GM12878 (cell line): ENCODE measurements around the gene NPR2. TPM values are rescaled to one million over a fixed set of nuclear protein-coding genes. Genes with fewer than 3 reads are reported as not detected.

ENCODE experiments used
- ATAC-seq: fragments of 200-7000 bp; cut with Tn5 transposase; 3 replicates; pipeline ENCODE4 v1.9.1; 2020; ENCODE audit warnings: mild to moderate bottlenecking, moderate library complexity
- BruUV-seq: library from RNA; stranded (reverse); fragments of 400-500 nt; replicated peaks from 2 replicates; lab custom pipeline; 2021; lab: Mats Ljungman, UMichigan
- CTCF ChIA-PET: fragments of 300-600 bp; sonication (Branson Sonifier 250); formaldehyde crosslinking; extraction: SDS; loops from one replicate; lab custom pipeline; 2021; ENCODE audit warnings: inconsistent platforms; lab: Yijun Ruan, JAX
- POLR2A ChIA-PET: fragments of 350-600 bp; formaldehyde crosslinking; extraction: SDS; loops from one replicate; lab custom pipeline; 2021; ENCODE audit warnings: inconsistent platforms; lab: Charles Lee
- RAD21 ChIA-PET: fragments of 300-600 bp; sonication (Branson Sonifier 250); formaldehyde crosslinking; loops from one replicate; lab custom pipeline; 2023; ENCODE audit warnings: antibody characterized with exemption; ENCODE audit not compliant: unreplicated experiment; lab: Charles Lee
- SMC1A ChIA-PET: fragments of 300-600 bp; sonication (Branson Sonifier 250); formaldehyde crosslinking; loops from one replicate; lab custom pipeline; 2023; ENCODE audit not compliant: unreplicated experiment, uncharacterized antibody; lab: Charles Lee
- DNase-seq: peaks from one replicate; pipeline ENCODE4 v3.0.0-alpha.2; 2011; ENCODE audit warnings: low read depth, low spot score
- FAIRE-seq: peaks from 3 replicates; lab custom pipeline; 2011; peaks lifted over from hg19 to GRCh38; lab: Jason Lieb, UNC
- H2AFZ ChIP-seq: 2 replicates; pipeline ENCODE4 v1.6.0; 2011; ENCODE audit warnings: low read depth, low read length, control low read depth; ENCODE audit not compliant: control insufficient read depth
- H3K27ac ChIP-seq: 2 replicates; pipeline ENCODE4 v1.5.1; 2011; ENCODE audit warnings: control low read depth; ENCODE audit not compliant: control insufficient read depth, insufficient read depth
- H3K27me3 ChIP-seq, 2 experiments: replicated peaks in 1 of 2; 2 replicates each; pipeline versions ENCODE4 v1.6.0 to v1.6.1; 2011; ENCODE audit warnings: low read length in 1 of 2; ENCODE audit not compliant: control insufficient read depth in 2 of 2, insufficient read depth in 2 of 2
- H3K36me3 ChIP-seq, 2 experiments: 2 replicates each; pipeline ENCODE4 v1.5.1; 2011; ENCODE audit warnings: low read length in 1 of 2; ENCODE audit not compliant: control insufficient read depth in 2 of 2, insufficient read depth in 2 of 2
- H3K4me1 ChIP-seq: 2 replicates; pipeline ENCODE4 v1.6.1; 2011; ENCODE audit warnings: mild to moderate bottlenecking, low read length, moderate library complexity, mixed read lengths; ENCODE audit not compliant: control insufficient read depth, insufficient read depth
- H3K4me2 ChIP-seq: 2 replicates; pipeline ENCODE4 v1.6.0; 2011; ENCODE audit warnings: control low read depth; ENCODE audit not compliant: control insufficient read depth, insufficient read depth
- H3K4me3 ChIP-seq: fragments of 200-600 bp; sonication (generic); 2 replicates; pipeline ENCODE4 v1.5.1; 2016
- H3K79me2 ChIP-seq: 2 replicates; pipeline ENCODE4 v1.6.0; 2011; ENCODE audit warnings: low read length; ENCODE audit not compliant: control insufficient read depth, insufficient read depth
- H3K9ac ChIP-seq: 2 replicates; pipeline ENCODE4 v1.8.0; 2011; ENCODE audit warnings: low read length, control low read depth, mixed read lengths; ENCODE audit not compliant: control insufficient read depth, insufficient read depth
- H3K9me3 ChIP-seq: replicated peaks from 3 replicates; pipeline ENCODE4 v1.5.1; 2011; ENCODE audit warnings: mild to moderate bottlenecking, low read length; ENCODE audit not compliant: control insufficient read depth, insufficient read depth
- H4K20me1 ChIP-seq: 2 replicates; pipeline ENCODE4 v1.6.0; 2011; ENCODE audit not compliant: control insufficient read depth, insufficient read depth
- ASH2L ChIP-seq: fragments of 300-600, 200-600 bp; sonication (generic); IDR thresholded peaks from 2 replicates; pipeline ENCODE4 v1.6.1; 2017; ENCODE audit warnings: low read depth, mild to moderate bottlenecking, borderline replicate concordance
- EED ChIP-seq: sonication (generic); IDR thresholded peaks from 2 replicates; pipeline ENCODE4 v1.6.1; 2016; ENCODE audit warnings: antibody characterized with exemption, low read depth
- MTA3 ChIP-seq: IDR thresholded peaks from 2 replicates; pipeline ENCODE4 v1.6.1; 2012; ENCODE audit warnings: low read length, inconsistent platforms, borderline replicate concordance
- NFYA ChIP-seq: IDR thresholded peaks from 2 replicates; pipeline ENCODE4 v1.6.1; 2011; ENCODE audit warnings: low read depth, mild to moderate bottlenecking, low read length, improper control_type of control experiment, borderline replicate concordance
- RAD51 ChIP-seq: fragments of 450-650 bp; IDR thresholded peaks from 2 replicates; pipeline ENCODE4 v1.6.1; 2016; ENCODE audit warnings: moderate library complexity, mild to moderate bottlenecking, inconsistent platforms
- SMAD5 ChIP-seq: IDR thresholded peaks from 2 replicates; pipeline ENCODE4 v1.6.1; 2016; ENCODE audit warnings: antibody characterized with exemption, low read depth
- SUZ12 ChIP-seq: fragments of 200-600 bp; sonication (generic); IDR thresholded peaks from one replicate; pipeline ENCODE4 v1.6.1; 2018; ENCODE audit warnings: antibody characterized with exemption, mild to moderate bottlenecking; ENCODE audit not compliant: unreplicated experiment
- TBL1XR1 ChIP-seq: IDR thresholded peaks from 2 replicates; pipeline ENCODE4 v1.6.1; 2012; ENCODE audit warnings: low read depth, low read length, improper control_type of control experiment
- ZBED1 ChIP-seq: IDR thresholded peaks from 2 replicates; pipeline ENCODE4 v1.6.1; 2016; ENCODE audit warnings: borderline replicate concordance
- ZNF217 ChIP-seq: fragments of 450-650 bp; IDR thresholded peaks from 2 replicates; pipeline ENCODE4 v1.6.1; 2017; ENCODE audit warnings: antibody characterized with exemption, mild to moderate bottlenecking
- ZNF622 ChIP-seq: fragments of 450-650 bp; IDR thresholded peaks from 2 replicates; pipeline ENCODE4 v1.6.1; 2017; ENCODE audit warnings: mild to moderate bottlenecking, inconsistent platforms
- WGBS: methylation state at CpG from one replicate; pipeline ENCODE4 v1.1.6; 2016; ENCODE audit warnings: low lambda C conversion rate; ENCODE audit not compliant: insufficient replicate concordance, insufficient coverage; ENCODE audit errors: missing lambda C conversion rate; 5-methylcytosine and 5-hydroxymethylcytosine counted together
- in situ Hi-C: fragments of 300-500 bp; cut with MboI; formaldehyde crosslinking; loops from 9 replicates; pipeline ENCODE4 v1.14.3; 2018; ENCODE audit warnings: mixed read lengths
- intact Hi-C: fragments of 100-400 bp; cut with micrococcal nuclease; formaldehyde crosslinking; loops from one replicate; pipeline ENCODE4 v1.14.2; 2022; ENCODE audit not compliant: unreplicated experiment
- polyA plus RNA-seq, 11 experiments: library from polyadenylated mRNA; depleted of rRNA in 4 of 11; unstranded in 6 of 11; stranded (reverse) in 5 of 11; fragments of >200 nt; fragmentation: Nextera tagmentation in 4 of 11; fragmentation: Illumina TruSeq in 1 of 11; extraction: Ambion mirVana in 4 of 11; extraction: Trizol in 1 of 11; gene quantifications; 1 replicate in 1 of 11; 2 replicates in 10 of 11; pipeline versions ENCODE4 v1.2.1 to v1.2.3, GENCODE V29; 2011 to 2016; ENCODE audit warnings: inconsistent platforms in 2 of 11, missing spikeins in 2 of 11, low read depth in 1 of 11
- total RNA-seq, 4 experiments: library from RNA; depleted of rRNA in 3 of 4; stranded (reverse); fragments of >200 nt in 3 of 4; fragmentation: Illumina TruSeq in 1 of 4; extraction: Trizol in 1 of 4; gene quantifications; 2 replicates each; pipeline versions ENCODE4 v1.2.1 to v1.2.3, GENCODE V29; 2013 to 2021
- TF ChIP-seq, protein P1 (sequence below): IDR thresholded peaks from 2 replicates; pipeline ENCODE4 v1.6.1; 2012; ENCODE audit warnings: low read length, inconsistent platforms

The NPR2 gene
- total and polyA plus RNA-seq, 10 of the 15 experiments (the other 5 are each of a cell fraction or from before 2014, with no cell fraction given), result 2.0 to 20.9 (median 6.8) TPM

DNA sequence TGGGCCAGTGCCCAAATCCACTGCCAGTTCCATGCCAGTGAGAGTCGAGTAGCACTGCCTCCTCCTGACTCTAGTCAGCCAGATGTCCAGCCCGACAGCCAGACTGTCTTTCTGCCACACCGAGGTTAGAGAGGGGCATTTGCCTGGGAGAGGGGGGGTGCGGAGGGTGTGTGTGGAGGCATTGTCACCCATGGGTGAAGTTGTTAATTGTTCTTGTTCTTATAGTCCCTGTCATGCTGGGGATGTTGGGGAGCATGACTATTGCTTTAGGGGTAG, 41.2 kb upstream of the NPR2 start:
- TF ChIP-seq ZNF217, result no peak
- no peak for TF ChIP-seq RAD51
- no peak for TF ChIP-seq EED
- TF ChIP-seq MTA3, result no peak
- TF ChIP-seq SMAD5, result no peak
- no peak for TF ChIP-seq SUZ12
- TF ChIP-seq TBL1XR1, result no peak
- TF ChIP-seq ZNF622, result no peak
- TF ChIP-seq, protein P1, sequence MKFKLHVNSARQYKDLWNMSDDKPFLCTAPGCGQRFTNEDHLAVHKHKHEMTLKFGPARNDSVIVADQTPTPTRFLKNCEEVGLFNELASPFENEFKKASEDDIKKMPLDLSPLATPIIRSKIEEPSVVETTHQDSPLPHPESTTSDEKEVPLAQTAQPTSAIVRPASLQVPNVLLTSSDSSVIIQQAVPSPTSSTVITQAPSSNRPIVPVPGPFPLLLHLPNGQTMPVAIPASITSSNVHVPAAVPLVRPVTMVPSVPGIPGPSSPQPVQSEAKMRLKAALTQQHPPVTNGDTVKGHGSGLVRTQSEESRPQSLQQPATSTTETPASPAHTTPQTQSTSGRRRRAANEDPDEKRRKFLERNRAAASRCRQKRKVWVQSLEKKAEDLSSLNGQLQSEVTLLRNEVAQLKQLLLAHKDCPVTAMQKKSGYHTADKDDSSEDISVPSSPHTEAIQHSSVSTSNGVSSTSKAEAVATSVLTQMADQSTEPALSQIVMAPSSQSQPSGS, result no peak
- no peak for TF ChIP-seq ASH2L
- TF ChIP-seq ZBED1, result no peak
- TF ChIP-seq NFYA, result no peak
- peak overlapping the region; percentile 82 for H3K9ac ChIP-seq
- RAD21 ChIA-PET, result interaction anchor here (1.0 to 5.0 kb wide), 5 partner anchors 20 to 146 kb away, joined by 3 to 74 read pairs (median 5); partner anchors contain the start of genes CREB3 and TLN1
- H3K9me3 ChIP-seq, result no peaks in the 10 kb centered on the region
- ATAC-seq (no peak), DNase-seq (no peak), FAIRE-seq (no peak)
- SMC1A ChIA-PET, result interaction anchor here (0.9 to 4.1 kb wide), 7 partner anchors 19 to 132 kb away, joined by 3 to 39 read pairs (median 7); partner anchors contain the start of genes ARHGEF39, CREB3, SPAG8 and TLN1
- intact Hi-C loops, result no loop called here
- H3K36me3 ChIP-seq, result peaks cover 5 to 18% of the 10 kb centered on the region in 2 experiments
- POLR2A ChIA-PET, result interaction anchor here (0.6 to 6.2 kb wide), 8 partner anchors 10 to 134 kb away, joined by 3 to 70 read pairs (median 4); partner anchors contain the start of genes CCDC107, CREB3, RMRP and SPAG8
- peak overlapping the region; percentile 84 for H3K4me2 ChIP-seq
- peaks cover 45% of the 10 kb centered on the region for H3K79me2 ChIP-seq
- H3K4me1 ChIP-seq, result peaks cover 4% of the 10 kb centered on the region
- no peak overlapping the region for H2AFZ ChIP-seq
- no peaks in the 10 kb centered on the region; the same call in 1 of the 2 replicates for H4K20me1 ChIP-seq
- H3K4me3 ChIP-seq, result peak overlapping the region; percentile 99
- H3K27ac ChIP-seq, result peak overlapping the region; percentile 75; the same call in 1 of the 2 replicates
- CTCF ChIA-PET, result interaction anchor here (0.7 to 9.5 kb wide), 6 partner anchors 15 to 55 kb away, joined by 3 to 147 read pairs (median 7); partner anchors contain the start of genes CREB3 and TLN1
- H3K27me3 ChIP-seq, result no peaks in the 10 kb centered on the region
- in situ Hi-C loops, result no loop called here
- no TSS peak for BruUV-seq
- WGBS, result 82% methylated on average over 4 of the region's 4 CpGs
